Measurements from ENCODE around the gene IER3. TPM values are rescaled to one million over a fixed set of nuclear protein-coding genes. Genes with fewer than 3 reads are reported as not detected.
A peak's percentile ranks its signal among the peaks of the same experiment; 100 is the strongest.

Gene IER3
- polyA plus RNA-seq, 1 of the 3 experiments (the other 2 are of a cell fraction) = 12.9 TPM

GRCh38 chr6:30781743-30782424, 37.5 kb upstream of the IER3 start:
- peak; percentile 86 for DNase-seq
- H3K9me3 ChIP-seq = no peaks in the 10 kb centered on the region
- H3F3A ChIP-seq (replicated peaks; ENCODE audit: insufficient read depth) = peaks cover 30% of the 10 kb centered on the region
- peaks cover 41 to 50% of the 10 kb centered on the region in 2 experiments for H3K4me1 ChIP-seq (ENCODE audit: control insufficient read depth in 1 of 2, insufficient read depth in 2 of 2, low read depth in 1 of 2, low read length in 1 of 2)
- H4K20me1 ChIP-seq (ENCODE audit: insufficient read depth) = no peaks in the 10 kb centered on the region
- H3K9me2 ChIP-seq = no peaks in the 10 kb centered on the region
- POLR2A ChIA-PET = interaction anchor here (0.7 to 1.4 kb wide), 5 partner anchors 11 to 168 kb away, joined by 3 read pairs; no protein-coding TSS in a partner anchor
- H3K79me2 ChIP-seq (ENCODE audit: insufficient read depth) = no peaks in the 10 kb centered on the region
- no peaks in the 10 kb centered on the region for H3K36me3 ChIP-seq (replicated peaks in 1 of 2; ENCODE audit: control insufficient read depth in 1 of 2, insufficient read depth in 2 of 2, low read length in 1 of 2)
- H2AFZ ChIP-seq (ENCODE audit: low read depth) = peak overlapping the region; percentile 35; the same call in 1 of the 2 replicates
- 2% methylated on average over 13 of the region's 13 CpGs for WGBS (ENCODE audit: low lambda C conversion rate)
- no peaks in the 10 kb centered on the region for H3K27me3 ChIP-seq (ENCODE audit: insufficient read depth)
- H3K4me2 ChIP-seq = peak overlapping the region; percentile 81
- H3K9ac ChIP-seq = peak overlapping the region; percentile 75
- peak overlapping the region in 1 of 2 experiments; percentile 31; a peak in 3 of 4 replicates for H3K4me3 ChIP-seq (ENCODE audit: low read depth in 2 of 2, low read length in 1 of 2)
- peak overlapping the region; percentile 95 to 100 for H3K27ac ChIP-seq (ENCODE audit: low read depth in 2 of 2, low read length in 1 of 2)
- CTCF ChIA-PET = interaction anchor here (0.9 to 3.0 kb wide), 8 partner anchors 27 to 134 kb away, joined by 3 to 15 read pairs (median 3); partner anchors contain the start of gene DHX16
- TF ChIP-seq MEF2A (IDR thresholded peaks at IDR 0.05; ENCODE audit: borderline replicate concordance, low read depth) (no peak), YY1 (IDR thresholded peaks at IDR 0.05; ENCODE audit: low read depth) (peak; percentile 70; the same call in 1 of the 2 replicates), REST (IDR thresholded peaks at IDR 0.05; ENCODE audit: low read depth, low read length) (0 out of 2 replicates have a peak, but pooled peaks have one; percentile 64), RFX5 (IDR thresholded peaks at IDR 0.05; ENCODE audit: low read length) (no peak), ZBTB33 (IDR thresholded peaks at IDR 0.05; ENCODE audit: borderline replicate concordance, low read depth) (0 out of 2 replicates have a peak, but pooled peaks have one; percentile 81), CTCF (IDR thresholded peaks at IDR 0.05) (no peak), USF1 (IDR thresholded peaks at IDR 0.05; ENCODE audit: borderline replicate concordance, low read depth) (peak; percentile 88), MAX (IDR thresholded peaks at IDR 0.05; ENCODE audit: low read depth) (peak; percentile 93), RXRA (IDR thresholded peaks at IDR 0.05; ENCODE audit: borderline replicate concordance, low read depth) (peak; percentile 61; the same call in 1 of the 2 replicates), FOXM1 (IDR thresholded peaks at IDR 0.05; ENCODE audit: low read depth) (peak; percentile 46; the same call in 1 of the 2 replicates), RCOR1 (IDR thresholded peaks at IDR 0.05; ENCODE audit: low read length) (peak; percentile 76), PBX3 (IDR thresholded peaks at IDR 0.05) (peak; percentile 82), SIN3A (IDR thresholded peaks at IDR 0.05; ENCODE audit: borderline replicate concordance, low read depth, low read length) (peak; percentile 88; the same call in 1 of the 2 replicates), USF2 (IDR thresholded peaks at IDR 0.05; ENCODE audit: borderline replicate concordance, low read depth, low read length) (no peak), NFIC (IDR thresholded peaks at IDR 0.05; ENCODE audit: borderline replicate concordance) (peak; percentile 100), ELF1 (IDR thresholded peaks at IDR 0.05) (peak; percentile 85), TEAD4 (IDR thresholded peaks at IDR 0.05; ENCODE audit: borderline replicate concordance, insufficient read depth) (peak; percentile 91), TAF1 (IDR thresholded peaks at IDR 0.05; ENCODE audit: borderline replicate concordance, low read depth, low read length) (no peak), FOXJ3 (CRISPR knock-in tag; IDR thresholded peaks at IDR 0.05) (0 out of 2 replicates have a peak, but pooled peaks have one; percentile 46), POLR2AphosphoS5 (IDR thresholded peaks at IDR 0.05; ENCODE audit: low read depth, low read length) (peak; percentile 91; the same call in 1 of the 2 replicates)
